Myocyte (in vitro differentiated cells): ENCODE measurements around the gene IL37. TPM values are rescaled to one million over a fixed set of nuclear protein-coding genes. Genes with fewer than 3 reads are reported as not detected.
A peak's percentile ranks its signal among the peaks of the same experiment; 100 is the strongest.

Experiments used
- DNase-seq: peaks from one replicate; pipeline ENCODE4 v3.0.0-alpha.2; 2012; ENCODE audit warnings: low read depth
- polyA plus RNA-seq: library from polyadenylated mRNA; unstranded; fragments of >200 nt; gene quantifications from one replicate; pipeline ENCODE4 v1.2.1, GENCODE V29; 2012; ENCODE audit warnings: missing spikeins
- total RNA-seq: library from RNA; depleted of rRNA; stranded (reverse); fragments of >200 nt; gene quantifications from 2 replicates; pipeline ENCODE4 v1.2.3, GENCODE V29; 2014

Gene IL37
- total RNA-seq, result not detected in 2 replicates
- not detected for polyA plus RNA-seq

GRCh38 chr2:112910865-112911264, at the start of gene IL37:
IL37 (plus strand) TSS chr2:112911165; CDS start chr2:112913013, 1,848 bp downstream.
- no peak for DNase-seq

GRCh38 chr2:112864072-112864471, 46.9 kb upstream of the IL37 start:
- no peak for DNase-seq

GRCh38 chr2:112866128-112866835, 44.7 kb upstream of the IL37 start:
- DNase-seq, result no peak

- DNase-seq, result no peak
These were observed 43.0 kb upstream of the IL37 start for GRCh38 chr2:112867701-112868631.

- DNase-seq, result peak; percentile 70
These were observed 41.6 kb upstream of the IL37 start for GRCh38 chr2:112869258-112869842.

- no peak for DNase-seq
These were observed 39.8 kb upstream of the IL37 start for GRCh38 chr2:112870841-112871835.

- no peak for DNase-seq
These were observed 34.6 kb upstream of the IL37 start for GRCh38 chr2:112876257-112876970.

GRCh38 chr2:112876971-112877361, 34.0 kb upstream of the IL37 start:
- DNase-seq, result no peak

GRCh38 chr2:112877423-112877822, 33.5 kb upstream of the IL37 start:
- DNase-seq, result no peak

GRCh38 chr2:112879491-112880041, 31.4 kb upstream of the IL37 start:
- no peak for DNase-seq

GRCh38 chr2:112880091-112880531, 30.9 kb upstream of the IL37 start:
- DNase-seq, result no peak

GRCh38 chr2:112880696-112881095, 30.3 kb upstream of the IL37 start:
- no peak for DNase-seq

GRCh38 chr2:112881217-112881985, 29.6 kb upstream of the IL37 start:
- peak; percentile 53 for DNase-seq

- DNase-seq, result no peak
These were observed 27.3 kb upstream of the IL37 start for GRCh38 chr2:112883669-112884068.

GRCh38 chr2:112884869-112885505, 26.0 kb upstream of the IL37 start:
- DNase-seq, result peak; percentile 42

- no peak for DNase-seq
These were observed 25.5 kb upstream of the IL37 start for GRCh38 chr2:112885506-112885902.

- no peak for DNase-seq
These were observed 24.7 kb upstream of the IL37 start for GRCh38 chr2:112886291-112886690.
